Activated CD4-positive, alpha-beta memory T cell treated with anti-CD3 and anti-CD28 coated beads for 36 hours (primary cell): ENCODE results near the gene OR11H12. TPM values are rescaled to one million over a fixed set of nuclear protein-coding genes. Genes with fewer than 3 reads are reported as not detected.
"Not testable (repeated sequence)": the region's sequence is repeated elsewhere in the genome, so short reads cannot be mapped to it uniquely, and the experiment has no call there.

Experiments
- CTCF ChIA-PET: fragments of 350-600 bp; sonication (Branson Sonifier 250); formaldehyde crosslinking; loops from one replicate; lab custom pipeline; 2021; ENCODE audit warnings: antibody characterized with exemption, inconsistent platforms; lab: Charles Lee
- POLR2A ChIA-PET: fragments of 350-600 bp; sonication (Branson Sonifier 250); formaldehyde crosslinking; loops from one replicate; lab custom pipeline; 2021; ENCODE audit warnings: antibody characterized with exemption; lab: Charles Lee
- DNase-seq: peaks from one replicate; pipeline ENCODE4 v3.0.0-alpha.2; 2020
- H3K27ac Mint-ChIP-seq: one replicate; pipeline ENCODE4 v1.8.0; 2021; ENCODE audit warnings: mixed read lengths
- H3K27me3 Mint-ChIP-seq: one replicate; pipeline ENCODE4 v1.8.0; 2021; ENCODE audit warnings: mixed read lengths
- H3K36me3 Mint-ChIP-seq: one replicate; pipeline ENCODE4 v1.8.0; 2021; ENCODE audit warnings: mixed read lengths
- H3K4me1 Mint-ChIP-seq: one replicate; pipeline ENCODE4 v1.8.0; 2021; ENCODE audit warnings: low read depth, mixed read lengths
- H3K4me3 Mint-ChIP-seq: one replicate; pipeline ENCODE4 v1.8.0; 2021; ENCODE audit warnings: mild to moderate bottlenecking, mixed read lengths
- H3K9me3 Mint-ChIP-seq: one replicate; pipeline ENCODE4 v1.8.0; 2021; ENCODE audit warnings: mixed read lengths
- intact Hi-C: fragments of 100-400 bp; cut with micrococcal nuclease; formaldehyde crosslinking; loops from one replicate; pipeline ENCODE4 v1.15.1; 2023
- total RNA-seq, 2 experiments: library from RNA; stranded (reverse); gene quantifications; one replicate each; pipeline ENCODE4 v1.2.3, GENCODE V29; 2021

The OR11H12 gene, protein sequence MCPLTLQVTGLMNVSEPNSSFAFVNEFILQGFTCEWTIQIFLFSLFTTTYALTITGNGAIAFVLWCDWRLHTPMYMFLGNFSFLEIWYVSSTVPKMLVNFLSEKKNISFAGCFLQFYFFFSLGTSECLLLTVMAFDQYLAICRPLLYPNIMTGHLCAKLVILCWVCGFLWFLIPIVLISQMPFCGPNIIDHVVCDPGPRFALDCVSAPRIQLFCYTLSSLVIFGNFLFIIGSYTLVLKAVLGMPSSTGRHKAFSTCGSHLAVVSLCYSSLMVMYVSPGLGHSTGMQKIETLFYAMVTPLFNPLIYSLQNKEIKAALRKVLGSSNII
- not detected for total RNA-seq

GRCh38 chr14:18600817-18601216 lies at the start of gene OR11H12:
OR11H12 (plus strand) TSS chr14:18601117; CDS start chr14:18601117, 0 bp downstream.
- H3K27me3 Mint-ChIP-seq, H3K27ac Mint-ChIP-seq, POLR2A ChIA-PET, DNase-seq, H3K36me3 Mint-ChIP-seq, H3K4me3 Mint-ChIP-seq, CTCF ChIA-PET, intact Hi-C loops, H3K9me3 Mint-ChIP-seq, H3K4me1 Mint-ChIP-seq: not testable (repeated sequence)

- H3K27me3 Mint-ChIP-seq, intact Hi-C loops, POLR2A ChIA-PET, H3K36me3 Mint-ChIP-seq, H3K4me3 Mint-ChIP-seq, H3K27ac Mint-ChIP-seq, H3K4me1 Mint-ChIP-seq, H3K9me3 Mint-ChIP-seq, DNase-seq, CTCF ChIA-PET: not testable (repeated sequence)
Measured at GRCh38 chr14:18582908-18583307, 18.0 kb upstream of the OR11H12 start.

DNA sequence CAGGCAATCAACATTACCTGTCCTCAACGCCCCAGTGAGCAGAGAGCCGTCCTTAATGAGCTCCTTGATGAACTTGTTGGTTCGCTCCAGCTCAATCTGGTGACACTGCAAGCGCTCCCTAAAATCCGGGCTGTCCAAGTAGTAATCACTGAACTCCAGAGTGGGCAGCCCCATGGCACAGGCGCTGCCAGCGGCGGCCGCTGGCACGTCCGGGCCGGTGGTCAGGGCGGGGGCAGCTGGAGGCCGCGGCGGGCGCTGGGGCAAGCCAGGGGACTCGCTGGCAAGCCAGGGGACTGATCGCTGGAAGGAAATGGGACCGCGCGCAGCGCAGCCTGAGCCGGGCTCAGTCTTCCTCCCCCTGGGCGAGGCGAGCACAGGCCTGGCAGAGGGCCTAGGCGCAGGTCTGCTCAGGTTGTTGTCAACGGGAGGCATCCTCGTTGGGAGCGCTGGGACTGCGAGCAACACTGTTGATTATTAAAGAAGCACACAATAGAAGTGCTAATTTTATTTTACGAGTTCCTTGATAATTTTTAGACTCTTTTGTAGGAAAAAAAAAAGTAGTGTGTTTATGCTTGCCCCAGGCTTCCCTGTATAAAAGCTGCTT lies 25.8 kb downstream of the OR11H12 start:
- intact Hi-C loops, H3K27ac Mint-ChIP-seq, DNase-seq, H3K36me3 Mint-ChIP-seq, H3K9me3 Mint-ChIP-seq, H3K4me3 Mint-ChIP-seq, H3K4me1 Mint-ChIP-seq, POLR2A ChIA-PET, H3K27me3 Mint-ChIP-seq, CTCF ChIA-PET: not testable (repeated sequence)

- H3K4me1 Mint-ChIP-seq, intact Hi-C loops, DNase-seq, CTCF ChIA-PET, H3K9me3 Mint-ChIP-seq, H3K27me3 Mint-ChIP-seq, H3K27ac Mint-ChIP-seq, H3K4me3 Mint-ChIP-seq, H3K36me3 Mint-ChIP-seq, POLR2A ChIA-PET: not testable (repeated sequence)
Measured at GRCh38 chr14:18636066-18636465, 35.1 kb downstream of the OR11H12 start.

DNA sequence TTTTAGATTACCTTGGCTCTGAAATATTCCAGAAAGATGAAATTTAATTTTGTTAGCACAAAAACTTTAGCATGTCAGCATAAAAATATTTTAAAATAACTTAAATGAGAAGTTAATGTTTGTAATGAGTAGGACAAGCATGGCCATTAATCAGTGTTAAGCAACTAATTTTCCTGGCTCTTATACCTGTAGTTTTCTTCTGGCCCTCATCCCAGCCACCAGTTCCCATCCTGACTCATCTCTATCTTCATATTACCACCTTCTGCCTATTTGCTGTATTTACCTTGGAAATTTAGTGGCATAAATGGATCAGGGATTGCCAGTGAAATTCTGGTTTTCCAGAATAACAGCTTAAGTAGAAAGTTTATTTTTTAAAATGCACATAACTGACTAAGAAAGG lies 37.1 kb downstream of the OR11H12 start:
- H3K27me3 Mint-ChIP-seq, DNase-seq, H3K4me1 Mint-ChIP-seq, H3K4me3 Mint-ChIP-seq, POLR2A ChIA-PET, H3K9me3 Mint-ChIP-seq, H3K36me3 Mint-ChIP-seq, intact Hi-C loops, H3K27ac Mint-ChIP-seq, CTCF ChIA-PET: not testable (repeated sequence)

GRCh38 chr14:18638785-18639184 lies 37.9 kb downstream of the OR11H12 start:
- CTCF ChIA-PET, H3K27me3 Mint-ChIP-seq, H3K27ac Mint-ChIP-seq, DNase-seq, intact Hi-C loops, H3K36me3 Mint-ChIP-seq, H3K4me1 Mint-ChIP-seq, H3K4me3 Mint-ChIP-seq, POLR2A ChIA-PET, H3K9me3 Mint-ChIP-seq: not testable (repeated sequence)

GRCh38 chr14:18646075-18646730 lies 45.3 kb downstream of the OR11H12 start:
- CTCF ChIA-PET, H3K27ac Mint-ChIP-seq, DNase-seq, POLR2A ChIA-PET, H3K36me3 Mint-ChIP-seq, H3K9me3 Mint-ChIP-seq, H3K4me1 Mint-ChIP-seq, H3K27me3 Mint-ChIP-seq, intact Hi-C loops, H3K4me3 Mint-ChIP-seq: not testable (repeated sequence)
